GM21447 (cell line): ENCODE data around the gene ZC3H6.
"Not testable (repeated sequence)": the region's sequence is repeated elsewhere in the genome, so short reads cannot be mapped to it uniquely, and the experiment has no call there.

ENCODE experiments used
- ATAC-seq: cut with Tn5 transposase; IDR thresholded peaks from one replicate; pipeline ENCODE4 v1.9.1; 2021; ENCODE audit not compliant: unreplicated experiment

Gene ZC3H6

DNA sequence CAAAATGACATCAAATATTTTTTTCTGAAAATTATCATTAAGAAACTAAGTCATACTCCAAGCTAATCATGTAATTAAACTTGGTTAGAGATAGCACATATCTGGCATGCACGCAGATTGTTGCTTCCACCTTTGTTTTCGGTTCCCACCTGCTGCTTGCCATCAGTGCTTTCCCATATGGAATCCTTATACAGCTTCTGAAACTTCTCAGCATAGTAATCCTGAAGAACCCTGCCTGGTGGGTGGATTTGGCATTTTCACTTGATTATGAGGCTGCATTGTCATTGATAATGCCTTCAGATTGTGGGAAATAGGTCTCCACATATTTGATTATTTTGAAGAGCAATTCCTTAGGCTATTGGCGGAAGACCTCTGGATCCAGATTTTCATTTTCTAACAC, 47.5 kb downstream of the ZC3H6 start:
- ATAC-seq = no peak

DNA sequence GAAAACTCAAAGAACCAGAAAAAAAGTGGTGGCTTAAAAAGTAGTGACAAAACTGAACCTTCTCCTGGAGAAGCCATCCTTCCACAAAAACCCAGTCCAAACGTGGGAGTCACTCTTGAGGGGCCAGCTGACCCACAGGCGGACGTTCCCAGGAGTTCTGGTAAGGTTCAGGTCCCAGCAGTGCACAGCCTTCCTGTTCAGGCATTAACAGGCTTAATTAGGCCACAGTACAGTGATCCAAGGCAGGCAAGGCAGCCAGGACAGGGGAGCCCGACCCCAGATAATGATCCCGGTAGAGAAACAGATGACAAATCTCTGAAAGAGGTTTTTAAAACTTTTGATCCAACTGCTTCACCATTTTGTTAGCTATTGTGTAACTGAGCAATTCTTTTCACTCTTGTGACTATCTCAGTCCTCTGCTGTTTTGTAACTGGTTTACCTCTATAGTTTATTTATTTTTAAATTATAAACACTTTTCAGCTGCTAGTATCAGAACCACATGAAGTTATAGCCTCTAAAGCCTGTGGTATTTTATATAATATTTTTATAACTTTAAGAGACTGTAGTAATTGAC, 56.8 kb downstream of the ZC3H6 start:
- no peak for ATAC-seq

GRCh38 chr2:112335600-112335999, 60.2 kb downstream of the ZC3H6 start:
- no peak for ATAC-seq

- no peak for ATAC-seq
Observed at GRCh38 chr2:112339986-112340385, 64.6 kb downstream of the ZC3H6 start.

DNA sequence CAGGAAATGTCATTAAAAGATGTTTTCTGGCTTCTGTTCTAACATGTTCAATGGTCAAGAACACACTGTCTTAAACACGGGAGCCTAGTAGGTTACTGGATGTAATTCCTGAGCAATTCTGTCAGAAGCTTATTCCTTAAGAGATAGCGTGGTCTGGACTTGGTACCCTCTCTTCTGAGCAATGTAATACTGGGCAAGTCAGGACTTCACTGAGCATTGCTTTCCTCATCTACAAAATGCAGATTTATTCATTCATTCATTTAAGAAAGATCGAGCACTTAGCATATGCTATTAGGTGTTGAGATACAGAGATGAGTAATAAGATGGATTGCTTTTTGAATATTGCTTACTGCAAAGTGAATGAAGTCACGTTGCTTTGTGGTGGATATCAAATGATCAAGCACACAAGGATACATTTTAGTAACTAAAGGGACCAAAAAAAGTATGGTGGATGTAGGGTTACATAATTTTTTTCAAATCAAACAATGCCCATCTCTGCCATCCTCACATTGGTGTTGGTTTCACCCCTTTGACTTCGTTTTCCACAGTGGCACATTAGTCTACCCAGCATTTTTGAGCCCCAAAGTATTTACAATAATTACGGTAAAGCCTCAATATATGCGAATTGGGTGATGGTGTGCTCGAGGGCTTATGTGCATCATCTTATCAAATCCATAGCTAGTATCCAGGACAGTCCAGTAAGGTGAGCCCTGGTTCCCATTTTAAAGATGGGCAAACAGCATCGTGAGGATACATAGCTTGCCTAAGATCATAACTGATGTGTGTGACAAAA, 65.3 kb downstream of the ZC3H6 start:
- no peak for ATAC-seq

- no peak for ATAC-seq
Observed at GRCh38 chr2:112342067-112342550, 66.7 kb downstream of the ZC3H6 start.

GRCh38 chr2:112343827-112344585, 68.6 kb downstream of the ZC3H6 start:
- ATAC-seq = no peak

- no peak for ATAC-seq
Observed at GRCh38 chr2:112345030-112346027, 69.9 kb downstream of the ZC3H6 start.

GRCh38 chr2:112352292-112352691, 76.9 kb downstream of the ZC3H6 start:
- ATAC-seq = not testable (repeated sequence)

DNA sequence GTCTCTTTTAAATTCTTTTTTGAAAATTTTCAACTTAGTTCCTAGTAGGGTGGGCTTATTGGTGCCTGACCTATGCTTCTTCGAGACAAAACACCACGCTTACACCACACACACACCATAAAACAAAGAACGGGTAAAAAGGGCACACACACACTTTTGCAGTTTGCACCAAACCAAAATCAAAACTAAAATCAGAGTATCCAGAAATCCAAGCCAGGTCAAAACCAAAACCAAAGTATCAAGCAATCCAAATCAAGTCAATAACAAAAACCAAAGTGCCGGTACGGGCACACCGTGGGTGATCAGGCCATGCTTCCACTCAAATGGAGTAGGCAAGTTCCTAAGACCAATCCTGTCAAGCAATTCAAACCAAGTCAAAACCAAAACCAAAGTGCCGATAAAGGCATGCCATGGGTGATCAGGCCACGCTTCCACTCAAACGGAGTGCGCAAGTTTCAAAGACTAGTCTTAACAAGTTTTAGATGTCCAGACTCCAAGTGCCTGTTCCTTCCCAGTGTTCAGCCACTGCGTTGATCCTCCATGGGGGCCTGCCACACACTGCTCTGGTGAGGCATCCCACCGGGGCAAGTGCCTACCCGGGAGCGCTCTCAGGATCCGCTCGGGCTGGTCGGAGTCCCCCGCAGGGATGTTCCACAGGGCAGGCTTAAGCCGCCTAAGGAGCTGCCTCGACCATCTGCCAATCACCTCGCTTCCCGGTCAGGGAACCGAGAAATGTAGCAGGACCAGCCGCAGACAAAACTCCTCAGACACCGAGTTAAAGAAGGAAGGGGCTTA, 77.6 kb downstream of the ZC3H6 start:
- not testable (repeated sequence) for ATAC-seq

- ATAC-seq = not testable (repeated sequence)
Observed at GRCh38 chr2:112354335-112354734, 78.9 kb downstream of the ZC3H6 start.

DNA sequence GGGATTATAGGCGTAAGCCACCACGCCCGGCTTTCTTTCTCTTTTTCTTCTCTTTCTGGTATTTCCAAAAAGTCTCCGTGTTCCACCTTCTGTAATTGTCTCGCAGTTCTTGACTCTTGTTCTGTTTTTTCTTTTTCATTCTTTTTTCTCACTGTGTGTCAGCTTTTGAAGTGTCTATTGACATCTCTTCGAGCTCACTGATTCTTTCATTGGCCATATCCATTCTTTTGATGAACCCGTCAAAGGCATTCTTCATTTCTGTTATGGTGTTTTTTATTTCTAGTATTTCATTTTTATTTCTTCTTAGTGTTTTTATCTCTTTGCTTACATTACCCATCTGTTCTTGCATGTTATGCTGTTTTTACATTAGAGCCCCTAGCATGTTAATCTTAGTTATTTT, 84.7 kb downstream of the ZC3H6 start:
- ATAC-seq = not testable (repeated sequence)
